NCI-H748 treated with DMSO at 0.1 percent for 48 hours (cell line): Measurements from ENCODE around the gene KLHL10.

ENCODE experiments used
- DNase-seq: peaks from one replicate; lab custom pipeline; 2025; lab: John Stamatoyannopoulos, UW

Gene KLHL10

GRCh38 chr17:41837761-41838538 is at the start of gene KLHL10:
Gene KLHL10 (plus strand): TSS chr17:41837825. CDS start chr17:41837933, 108 bp downstream.
- no peak for DNase-seq

GRCh38 chr17:41792845-41793783 is 44.5 kb upstream of the KLHL10 start:
- DNase-seq = no peak

- DNase-seq = no peak
Measured at GRCh38 chr17:41793784-41794539, 43.7 kb upstream of the KLHL10 start.

- DNase-seq = no peak
Measured at GRCh38 chr17:41794540-41794975, 43.1 kb upstream of the KLHL10 start.

- no peak for DNase-seq
Measured at GRCh38 chr17:41796121-41796895, 41.3 kb upstream of the KLHL10 start.

- DNase-seq = no peak
Measured at GRCh38 chr17:41797377-41797776, 40.2 kb upstream of the KLHL10 start.

- DNase-seq = no peak
Measured at GRCh38 chr17:41799366-41799765, 38.3 kb upstream of the KLHL10 start.

GRCh38 chr17:41800601-41801373 is 36.8 kb upstream of the KLHL10 start:
- DNase-seq = peak; percentile 42

GRCh38 chr17:41801374-41802271 is 36.0 kb upstream of the KLHL10 start:
- peak; percentile 69 for DNase-seq

- no peak for DNase-seq
Measured at GRCh38 chr17:41803049-41804020, 34.3 kb upstream of the KLHL10 start.

- no peak for DNase-seq
Measured at GRCh38 chr17:41806685-41807445, 30.8 kb upstream of the KLHL10 start.

- DNase-seq = no peak
Measured at GRCh38 chr17:41810659-41811548, 26.7 kb upstream of the KLHL10 start.

- peak; percentile 36 for DNase-seq
Measured at GRCh38 chr17:41811549-41812380, 25.9 kb upstream of the KLHL10 start, which contains the start of gene P3H4. Gene P3H4 (minus strand): TSS chr17:41811949. CDS start chr17:41811915, 34 bp downstream.

- DNase-seq = no peak
Measured at GRCh38 chr17:41812381-41813151, 25.1 kb upstream of the KLHL10 start, which contains the start of gene FKBP10. Gene FKBP10 (plus strand): TSS chr17:41813004. CDS start chr17:41813035, 31 bp downstream.
